ENCODE data around the gene ROMO1.
"Not testable (repeated sequence)": the region's sequence is repeated elsewhere in the genome, so short reads cannot be mapped to it uniquely, and the experiment has no call there.

The ROMO1 gene

GRCh38 chr20:35738410-35739179, 39.4 kb downstream of the ROMO1 start:
- TF ChIP-seq CTCF (IDR thresholded peaks at IDR 0.05; ENCODE audit: low read depth, low read length) = no peak

GRCh38 chr20:35739294-35740163, 40.3 kb downstream of the ROMO1 start:
- peak; percentile 23 for TF ChIP-seq CTCF (IDR thresholded peaks at IDR 0.05; ENCODE audit: low read depth, low read length)
- DNase-seq (ENCODE audit: extremely low read depth, low read depth) = no peak

More at GRCh38 chr20:35738410-35739179, 39.4 kb downstream of the ROMO1 start:
- DNase-seq (ENCODE audit: extremely low read depth, low read depth) = no peak

- peak; percentile 41 for TF ChIP-seq CTCF (IDR thresholded peaks at IDR 0.05; ENCODE audit: low read depth, low read length)
- DNase-seq (ENCODE audit: extremely low read depth, low read depth) = peak; percentile 100
Measured at GRCh38 chr20:35741892-35742740, 42.9 kb downstream of the ROMO1 start, which contains the start of gene RBM39. RBM39 (minus strand) TSS chr20:35742260; CDS start chr20:35740874, 1,386 bp downstream.

GRCh38 chr20:35742741-35743523, 43.7 kb downstream of the ROMO1 start:
- no peak for TF ChIP-seq CTCF (IDR thresholded peaks at IDR 0.05; ENCODE audit: low read depth, low read length)
- DNase-seq (ENCODE audit: extremely low read depth, low read depth) = no peak

- no peak for TF ChIP-seq CTCF (IDR thresholded peaks at IDR 0.05; ENCODE audit: low read depth, low read length)
- DNase-seq (ENCODE audit: extremely low read depth, low read depth) = no peak
Measured at GRCh38 chr20:35743693-35744491, 44.7 kb downstream of the ROMO1 start.

- DNase-seq (ENCODE audit: extremely low read depth, low read depth) = not testable (repeated sequence)
Measured at GRCh38 chr20:35744492-35744841, 45.3 kb downstream of the ROMO1 start.

Data from AG09319 (cell line).